GM18867 (cell line): ENCODE data around the gene BTBD6.

Experiments
- ATAC-seq: cut with Tn5 transposase; IDR thresholded peaks from one replicate; pipeline ENCODE4 v1.9.1; 2021; ENCODE audit warnings: mild to moderate bottlenecking, moderate library complexity; ENCODE audit not compliant: unreplicated experiment

BTBD6 gene

GRCh38 chr14:105248368-105249181 lies at the start of gene BTBD6:
Gene BTBD6 (plus strand): TSS chr14:105248533. CDS start chr14:105248712, 179 bp downstream.
- peak; percentile 82 for ATAC-seq

GRCh38 chr14:105198588-105198987 lies 49.7 kb upstream of the BTBD6 start:
- no peak for ATAC-seq

DNA sequence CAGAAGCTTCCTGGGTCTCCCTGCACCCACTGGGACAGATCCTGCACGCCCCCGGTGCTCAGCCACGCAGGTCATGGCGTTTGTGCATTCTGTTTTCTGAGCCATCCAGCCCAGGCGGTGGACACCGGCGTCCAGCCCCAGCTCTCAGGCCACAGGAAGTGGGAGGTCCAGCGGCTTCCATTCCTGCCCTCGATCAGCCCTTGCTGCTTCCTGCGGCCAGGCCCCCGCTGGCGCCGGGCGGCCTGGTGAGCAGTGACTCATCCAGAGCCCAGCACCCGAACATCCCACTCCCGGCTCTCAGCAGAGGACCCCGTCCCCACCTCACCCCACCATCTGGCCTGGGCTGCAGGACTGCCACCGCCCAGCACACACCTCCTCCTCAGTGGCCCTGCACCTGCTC lies 49.2 kb upstream of the BTBD6 start:
- no peak for ATAC-seq

DNA sequence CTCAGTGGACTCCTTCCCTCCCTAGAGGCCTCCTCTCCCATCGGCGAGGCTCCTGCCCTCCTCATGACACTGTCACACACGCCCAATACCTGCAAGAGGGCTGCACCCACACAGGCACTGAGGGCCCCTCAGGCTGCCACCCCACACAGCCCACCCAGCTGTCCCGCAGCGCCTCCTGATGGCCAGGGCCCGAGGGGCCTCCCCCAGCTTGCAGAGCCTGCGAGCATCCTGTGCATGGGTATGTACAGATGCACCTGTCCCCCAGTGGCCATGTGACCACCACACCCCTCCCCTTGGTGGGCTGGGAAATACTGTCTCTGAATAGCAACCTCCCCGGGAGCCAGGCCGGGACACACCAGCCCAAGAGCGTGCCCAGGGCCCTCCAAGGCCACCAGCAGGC lies 48.3 kb upstream of the BTBD6 start:
- ATAC-seq, result no peak

DNA sequence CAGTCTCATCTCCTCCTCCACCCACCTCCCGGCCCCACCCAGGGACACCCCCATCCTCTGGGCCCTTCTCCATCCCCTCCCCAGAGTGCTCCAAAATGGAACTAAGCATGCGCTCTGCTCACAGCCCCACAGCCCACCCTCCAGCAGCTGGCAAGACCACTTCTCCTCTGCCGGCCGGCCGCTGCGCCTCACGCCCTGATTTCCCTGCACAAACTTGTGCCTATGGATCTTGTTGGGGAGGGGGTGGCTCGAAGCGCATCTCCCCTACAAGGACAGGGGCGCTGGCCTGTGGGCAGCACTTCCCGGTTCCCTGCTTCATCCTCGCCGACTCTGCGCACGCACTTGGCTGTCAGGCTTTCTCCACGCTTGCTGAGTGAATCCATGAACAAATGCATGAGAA lies 47.7 kb upstream of the BTBD6 start:
- ATAC-seq, result no peak

GRCh38 chr14:105201156-105201924 lies 47.0 kb upstream of the BTBD6 start:
- no peak for ATAC-seq

DNA sequence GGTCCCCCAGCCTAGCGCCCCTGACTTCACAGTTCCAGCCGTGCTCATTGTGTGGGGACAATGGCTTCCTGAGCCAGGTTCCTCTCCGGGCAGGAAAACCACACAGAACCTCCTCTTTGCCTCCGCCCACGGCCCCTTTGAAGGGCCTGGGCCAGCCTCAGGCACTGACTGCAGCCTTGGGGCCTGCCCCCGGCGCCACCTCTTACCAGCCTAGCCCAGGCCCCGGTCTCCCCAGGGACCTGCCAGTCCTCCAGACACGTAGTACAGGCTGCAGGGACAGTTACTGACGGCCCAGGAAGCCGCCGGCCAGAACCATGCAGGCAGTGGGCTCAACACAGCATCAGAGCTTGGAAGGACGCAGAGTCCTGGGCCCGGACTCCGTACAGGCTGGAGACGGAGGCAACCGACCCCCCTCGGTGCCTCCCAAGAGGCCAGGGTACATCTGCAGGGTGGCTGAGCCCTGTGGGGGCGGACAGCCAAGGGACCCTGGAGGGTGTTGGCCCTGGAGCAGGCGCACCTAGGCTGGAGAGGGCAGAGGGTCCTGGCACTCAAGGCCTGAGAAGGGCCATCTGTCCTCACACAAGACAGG lies 46.3 kb upstream of the BTBD6 start:
- no peak for ATAC-seq

DNA sequence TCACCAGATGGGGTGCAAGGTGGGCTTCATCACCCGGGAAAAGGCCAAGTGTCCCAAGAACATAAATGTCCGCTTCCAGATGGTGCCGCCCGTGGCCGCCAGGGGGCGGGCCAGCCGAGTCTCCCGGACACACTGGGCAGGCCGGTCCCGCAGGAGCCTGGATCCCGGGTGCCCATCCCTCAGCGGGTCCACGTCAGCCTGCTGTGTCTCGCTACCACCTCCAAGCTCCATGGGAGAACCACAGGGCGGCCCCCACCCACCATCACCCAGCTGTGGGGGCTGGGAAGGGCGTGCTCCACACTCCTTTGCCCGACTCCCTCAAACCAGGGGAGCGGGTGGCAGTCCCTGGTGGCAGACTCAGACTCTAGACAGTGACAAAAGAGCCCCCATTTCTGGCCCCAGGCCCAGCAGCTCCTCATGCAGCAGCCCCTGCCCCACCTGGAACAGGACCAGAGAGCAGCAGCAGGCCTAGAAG lies 45.2 kb upstream of the BTBD6 start:
- ATAC-seq, result no peak

GRCh38 chr14:105203701-105204100 lies 44.6 kb upstream of the BTBD6 start:
- ATAC-seq, result no peak

- ATAC-seq, result no peak
These were observed 44.0 kb upstream of the BTBD6 start for GRCh38 chr14:105204206-105204930.

- no peak for ATAC-seq
These were observed 43.2 kb upstream of the BTBD6 start for GRCh38 chr14:105204931-105205672.

GRCh38 chr14:105205673-105206208 lies 42.6 kb upstream of the BTBD6 start:
- no peak for ATAC-seq

DNA sequence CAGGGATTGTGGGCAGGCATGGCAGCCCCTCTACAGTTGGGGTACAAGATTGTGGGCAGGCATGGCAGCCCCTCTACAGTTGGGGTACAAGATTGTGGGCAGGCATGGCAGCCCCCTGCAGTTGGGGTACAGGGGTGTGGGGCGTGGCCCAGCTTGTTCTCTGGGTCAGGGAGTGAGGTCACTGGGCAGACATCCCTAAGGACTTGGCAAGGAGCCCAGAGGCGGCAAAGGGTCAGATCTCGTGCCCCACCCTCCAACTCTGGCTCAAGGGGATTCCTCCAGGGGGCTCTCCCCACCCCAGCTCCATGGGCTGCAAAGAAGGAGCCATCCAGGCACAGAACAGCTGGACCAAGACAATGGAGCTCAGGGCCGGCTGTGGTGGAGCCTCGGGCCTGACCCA lies 41.5 kb upstream of the BTBD6 start:
- ATAC-seq, result no peak

- no peak for ATAC-seq
These were observed 40.9 kb upstream of the BTBD6 start for GRCh38 chr14:105207460-105207901.

- ATAC-seq, result no peak
These were observed 40.2 kb upstream of the BTBD6 start for GRCh38 chr14:105207996-105208737.

DNA sequence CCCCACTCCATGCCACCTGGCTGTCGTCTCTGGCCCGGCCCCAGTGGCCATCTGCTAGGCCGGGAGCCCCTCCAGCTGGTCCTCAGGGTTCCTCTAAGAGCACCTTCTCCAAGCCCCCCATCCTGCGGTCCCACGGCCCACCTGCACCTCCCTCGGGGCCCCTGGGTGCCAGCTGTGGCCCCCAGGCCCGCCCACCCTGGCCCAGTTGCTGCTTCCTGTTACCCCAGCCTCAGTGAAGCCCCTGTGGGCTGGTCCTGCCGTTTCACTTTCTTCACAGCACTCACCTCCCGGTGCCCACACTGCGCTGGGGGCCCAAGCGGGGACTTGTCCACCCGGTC lies 39.6 kb upstream of the BTBD6 start:
- ATAC-seq, result no peak

- ATAC-seq, result no peak
These were observed 39.2 kb upstream of the BTBD6 start for GRCh38 chr14:105209091-105209490.

DNA sequence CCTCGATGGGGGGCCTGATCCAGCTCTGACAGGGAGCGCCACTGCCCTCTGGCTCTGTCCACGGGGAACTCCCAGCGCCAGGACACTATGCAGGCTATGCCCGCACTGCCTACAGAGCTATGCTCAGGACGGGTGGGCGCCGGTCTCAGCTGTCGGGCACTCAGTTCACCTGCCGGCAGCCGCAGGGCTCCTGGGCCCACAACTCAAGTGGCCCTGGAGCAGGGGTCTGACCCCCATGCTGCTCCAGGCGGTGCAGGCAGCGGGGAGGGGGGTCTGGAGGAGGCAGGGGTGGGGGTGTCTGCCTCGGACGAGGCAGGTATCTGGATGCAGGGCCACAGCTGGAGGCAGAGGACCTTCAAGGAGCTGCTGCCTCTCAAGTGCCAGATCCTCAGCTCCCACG lies 38.7 kb upstream of the BTBD6 start:
- ATAC-seq, result no peak

- no peak for ATAC-seq
These were observed 37.9 kb upstream of the BTBD6 start for GRCh38 chr14:105210266-105211025.
